SK-N-SH treated with all-trans-retinoic acid at 6 μM for 48 hours (cell line): Measurements from ENCODE around the gene COL23A1.

ENCODE experiments used
- ARNTL ChIP-seq: fragments of 450-650 bp; formaldehyde crosslinking; IDR thresholded peaks from 2 replicates; pipeline ENCODE4 v1.5.0; 2020; ENCODE audit warnings: low read depth, mild to moderate bottlenecking, moderate library complexity, borderline replicate concordance
- CSDC2 ChIP-seq: fragments of 250-450 bp; sonication (Bioruptor Pico); IDR thresholded peaks from 2 replicates; pipeline ENCODE4 v1.5.0; 2020; ENCODE audit warnings: mild to moderate bottlenecking, moderate library complexity
- PPARA ChIP-seq: fragments of 250-450 bp; sonication (Bioruptor Pico); IDR thresholded peaks from 2 replicates; pipeline ENCODE4 v1.5.0; 2020; ENCODE audit warnings: mild to moderate bottlenecking, borderline replicate concordance
- TCF4 ChIP-seq: fragments of 250-450 bp; sonication (Bioruptor Pico); IDR thresholded peaks from 2 replicates; pipeline ENCODE4 v1.8.0; 2021; ENCODE audit warnings: mild to moderate bottlenecking, moderate library complexity, borderline replicate concordance
- TSHZ2 ChIP-seq: fragments of 250-450 bp; sonication (Bioruptor Pico); IDR thresholded peaks from 2 replicates; pipeline ENCODE4 v1.5.0; 2020; ENCODE audit warnings: mild to moderate bottlenecking, moderate library complexity
- ZFP30 ChIP-seq: fragments of 450-650 bp; formaldehyde crosslinking; IDR thresholded peaks from 2 replicates; pipeline ENCODE4 v1.5.0; 2022; ENCODE audit warnings: mild to moderate bottlenecking, moderate library complexity
- ZNF8 ChIP-seq: fragments of 450-650 bp; formaldehyde crosslinking; IDR thresholded peaks from 2 replicates; pipeline ENCODE4 v1.5.0; 2020; ENCODE audit warnings: mild to moderate bottlenecking, moderate library complexity
- TF ChIP-seq, protein P1 (sequence below): fragments of 250-450 bp; sonication (Bioruptor Pico); IDR thresholded peaks from 2 replicates; pipeline ENCODE4 v1.8.0; 2020; ENCODE audit warnings: mild to moderate bottlenecking, moderate library complexity, borderline replicate concordance
- TF ChIP-seq, protein P2 (sequence below): fragments of 250-450 bp; sonication (Bioruptor Pico); IDR thresholded peaks from 2 replicates; pipeline ENCODE4 v1.8.0; 2021; ENCODE audit warnings: low read depth, mild to moderate bottlenecking, moderate library complexity, borderline replicate concordance

DNA sequence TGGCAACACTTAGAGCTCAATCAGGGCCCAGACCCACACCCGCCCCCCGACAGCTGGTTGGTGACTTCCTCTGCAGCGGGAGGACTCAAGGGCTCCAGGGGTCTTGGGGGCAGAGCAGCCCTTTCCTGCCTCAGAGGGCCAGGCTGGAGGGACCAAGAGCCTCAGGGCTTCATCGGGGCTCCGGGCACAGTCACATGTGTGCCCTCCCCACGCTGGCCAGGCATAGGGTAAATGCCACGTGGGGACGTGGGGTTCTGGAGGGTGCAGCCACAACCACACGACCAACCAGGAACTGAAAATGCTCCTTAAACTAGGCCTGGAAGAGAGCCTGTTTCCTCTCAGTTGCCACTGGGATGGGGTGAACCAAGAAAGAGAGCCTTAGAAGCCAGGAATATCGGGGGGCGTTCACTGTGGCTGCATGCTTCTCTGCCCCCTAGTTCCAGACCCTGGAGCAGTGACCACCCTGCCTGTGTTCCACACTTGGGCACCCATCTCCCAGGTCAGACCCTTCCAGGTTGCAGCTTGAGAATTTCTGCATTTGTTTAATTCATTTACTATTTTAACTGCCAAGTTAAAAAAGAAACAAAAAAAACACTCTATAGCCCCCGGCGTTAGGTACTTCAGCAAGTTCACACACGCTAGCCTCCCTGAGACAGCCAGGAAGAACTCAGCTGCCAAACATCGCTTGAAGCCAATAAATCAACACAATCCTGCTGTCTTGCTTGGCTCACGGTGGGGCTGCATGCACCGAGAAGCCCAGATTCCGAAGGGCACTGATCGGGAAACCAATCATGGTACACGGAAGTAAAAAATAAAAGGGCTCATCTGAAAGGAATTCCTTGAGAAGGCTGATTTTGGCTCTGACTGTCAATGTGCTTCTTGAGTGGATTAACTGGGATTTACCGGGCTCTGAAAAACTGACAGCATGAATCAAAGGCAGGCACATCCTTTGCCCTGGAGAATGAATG, 301.5 kb downstream of the COL23A1 start:
- TF ChIP-seq ZFP30 (CRISPR knock-in tag) (no peak), PPARA (CRISPR knock-in tag) (no peak), CSDC2 (CRISPR knock-in tag) (no peak), ARNTL (CRISPR knock-in tag) (no peak), TSHZ2 (CRISPR knock-in tag) (no peak), TCF4 (CRISPR knock-in tag) (no peak), ZNF8 (no peak)
- TF ChIP-seq, protein P1, sequence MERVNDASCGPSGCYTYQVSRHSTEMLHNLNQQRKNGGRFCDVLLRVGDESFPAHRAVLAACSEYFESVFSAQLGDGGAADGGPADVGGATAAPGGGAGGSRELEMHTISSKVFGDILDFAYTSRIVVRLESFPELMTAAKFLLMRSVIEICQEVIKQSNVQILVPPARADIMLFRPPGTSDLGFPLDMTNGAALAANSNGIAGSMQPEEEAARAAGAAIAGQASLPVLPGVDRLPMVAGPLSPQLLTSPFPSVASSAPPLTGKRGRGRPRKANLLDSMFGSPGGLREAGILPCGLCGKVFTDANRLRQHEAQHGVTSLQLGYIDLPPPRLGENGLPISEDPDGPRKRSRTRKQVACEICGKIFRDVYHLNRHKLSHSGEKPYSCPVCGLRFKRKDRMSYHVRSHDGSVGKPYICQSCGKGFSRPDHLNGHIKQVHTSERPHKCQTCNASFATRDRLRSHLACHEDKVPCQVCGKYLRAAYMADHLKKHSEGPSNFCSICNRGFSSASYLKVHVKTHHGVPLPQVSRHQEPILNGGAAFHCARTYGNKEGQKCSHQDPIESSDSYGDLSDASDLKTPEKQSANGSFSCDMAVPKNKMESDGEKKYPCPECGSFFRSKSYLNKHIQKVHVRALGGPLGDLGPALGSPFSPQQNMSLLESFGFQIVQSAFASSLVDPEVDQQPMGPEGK (CRISPR knock-in tag): no peak
- TF ChIP-seq, protein P2, sequence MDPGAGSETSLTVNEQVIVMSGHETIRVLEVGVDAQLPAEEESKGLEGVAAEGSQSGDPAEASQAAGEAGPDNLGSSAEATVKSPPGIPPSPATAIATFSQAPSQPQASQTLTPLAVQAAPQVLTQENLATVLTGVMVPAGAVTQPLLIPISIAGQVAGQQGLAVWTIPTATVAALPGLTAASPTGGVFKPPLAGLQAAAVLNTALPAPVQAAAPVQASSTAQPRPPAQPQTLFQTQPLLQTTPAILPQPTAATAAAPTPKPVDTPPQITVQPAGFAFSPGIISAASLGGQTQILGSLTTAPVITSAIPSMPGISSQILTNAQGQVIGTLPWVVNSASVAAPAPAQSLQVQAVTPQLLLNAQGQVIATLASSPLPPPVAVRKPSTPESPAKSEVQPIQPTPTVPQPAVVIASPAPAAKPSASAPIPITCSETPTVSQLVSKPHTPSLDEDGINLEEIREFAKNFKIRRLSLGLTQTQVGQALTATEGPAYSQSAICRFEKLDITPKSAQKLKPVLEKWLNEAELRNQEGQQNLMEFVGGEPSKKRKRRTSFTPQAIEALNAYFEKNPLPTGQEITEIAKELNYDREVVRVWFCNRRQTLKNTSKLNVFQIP (CRISPR knock-in tag): no peak
